Testis (tissue), 3 donors: ENCODE data around the gene TOPBP1. TPM values are rescaled to one million over a fixed set of nuclear protein-coding genes. Genes with fewer than 3 reads are reported as not detected.
A peak's percentile ranks its signal among the peaks of the same experiment; 100 is the strongest.

Experiments
- DNase-seq: peaks from one replicate; pipeline ENCODE4 v3.0.0-alpha.2; 2019
- H3K27ac ChIP-seq, 2 donors: fragments of 200-600 bp; sonication (generic); one replicate each; pipeline ENCODE4 v1.5.1; 2019
- H3K27me3 ChIP-seq: fragments of 200-600 bp; sonication (generic); one replicate; pipeline ENCODE4 v1.5.1; 2019
- H3K36me3 ChIP-seq: fragments of 200-600 bp; sonication (generic); one replicate; pipeline ENCODE4 v1.5.1; 2017; ENCODE audit warnings: low read depth; ENCODE audit errors: missing control alignments
- H3K4me1 ChIP-seq: fragments of 200-600 bp; sonication (generic); one replicate; pipeline ENCODE4 v1.5.1; 2019
- H3K4me3 ChIP-seq, 2 donors: fragments of 200-600 bp; sonication (generic); one replicate each; pipeline ENCODE4 v1.5.1; 2017 to 2019
- H3K9me3 ChIP-seq: fragments of 200-600 bp; sonication (generic); one replicate; pipeline ENCODE4 v1.5.1; 2017
- CTCF ChIP-seq, 3 experiments: fragments of 450-650 bp in 2 of 3; fragments of 200-600 bp in 1 of 3; sonication (generic) in 1 of 3; IDR thresholded peaks; one replicate each; pipeline ENCODE4 v1.5.1; 2016 to 2019; ENCODE audit warnings: antibody characterized with exemption in 3 of 3, mild to moderate bottlenecking in 2 of 3, moderate library complexity in 1 of 3
- POLR2A ChIP-seq: fragments of 450-650 bp; IDR thresholded peaks from one replicate; pipeline ENCODE4 v1.6.1; 2017; ENCODE audit warnings: antibody characterized with exemption, mild to moderate bottlenecking, moderate library complexity
- WGBS, 2 donors: methylation state at CpG; one replicate each; pipeline ENCODE4 v1.1.5; 2018; 5-methylcytosine and 5-hydroxymethylcytosine counted together
- intact Hi-C: fragments of 100-400 bp; cut with DNase I; formaldehyde crosslinking; loops from one replicate; pipeline ENCODE4 v1.15.1; 2023; ENCODE audit warnings: low total_unique reads
- polyA plus RNA-seq: library from polyadenylated mRNA; stranded (reverse); fragments of 350-450 nt; fragmentation: Illumina TruSeq; extraction: RNeasy Lipid Tissue Mini Kit (QIAGEN cat#74804); gene quantifications from one replicate; pipeline ENCODE4 v1.2.3, GENCODE V29; 2014; ENCODE audit warnings: low read depth, low replicate concordance; ENCODE audit not compliant: insufficient read depth
- total RNA-seq, 2 donors: library from RNA; depleted of rRNA; stranded (reverse); fragments of >200 nt; gene quantifications; one replicate each; pipeline ENCODE4 v1.2.3, GENCODE V29; 2016

The TOPBP1 gene
- total and polyA plus RNA-seq, 3 donors from 2014 or later, result 40.9 to 62.6 (median 51.7) TPM

DNA sequence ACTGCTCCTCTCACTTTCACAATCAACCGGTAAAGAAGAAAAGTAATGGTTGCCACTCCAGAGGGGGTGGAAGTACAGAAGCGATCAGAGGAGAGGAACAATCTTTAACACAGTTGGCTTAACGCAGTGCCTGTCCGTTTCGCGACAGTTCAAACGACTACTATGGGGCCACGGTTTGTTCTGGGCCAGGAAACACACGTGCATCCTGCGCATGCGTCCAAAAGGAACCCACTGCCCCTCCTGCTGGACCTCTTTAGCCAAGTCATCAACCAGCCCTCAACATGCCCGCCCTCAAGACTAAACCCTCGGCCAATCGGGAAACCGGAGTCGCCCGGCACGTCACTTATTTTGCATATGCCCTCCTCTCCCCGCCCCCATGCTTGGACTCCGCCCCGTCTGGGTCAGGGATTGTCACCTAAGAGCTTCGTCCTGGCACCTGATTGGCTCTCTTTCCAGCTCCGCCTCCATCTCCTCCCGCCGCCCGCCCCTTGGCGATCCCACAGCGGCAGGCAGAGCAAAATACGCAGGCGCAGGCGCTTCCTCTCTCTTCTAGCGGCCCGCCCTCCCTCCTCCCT, 88.6 kb downstream of the TOPBP1 start:
- H3K36me3 ChIP-seq, result no peaks in the 10 kb centered on the region
- no peaks in the 10 kb centered on the region for H3K9me3 ChIP-seq
- no peak for TF ChIP-seq POLR2A
- TF ChIP-seq CTCF (IDR thresholded peaks at IDR 0.05), result peak in 2 of 3 experiments; percentile 15 to 32
- DNase-seq, result peak; percentile 100
- 0% methylated on average over 31 to 33 of the region's 33 CpGs for WGBS, 2 donors
- intact Hi-C loops, result no loop called here
- H3K27ac ChIP-seq, result peak overlapping the region; percentile 88 to 98
- H3K27me3 ChIP-seq, result no peaks in the 10 kb centered on the region
- H3K4me3 ChIP-seq, result peak overlapping the region; percentile 90 to 91
- peaks cover 24% of the 10 kb centered on the region for H3K4me1 ChIP-seq

DNA sequence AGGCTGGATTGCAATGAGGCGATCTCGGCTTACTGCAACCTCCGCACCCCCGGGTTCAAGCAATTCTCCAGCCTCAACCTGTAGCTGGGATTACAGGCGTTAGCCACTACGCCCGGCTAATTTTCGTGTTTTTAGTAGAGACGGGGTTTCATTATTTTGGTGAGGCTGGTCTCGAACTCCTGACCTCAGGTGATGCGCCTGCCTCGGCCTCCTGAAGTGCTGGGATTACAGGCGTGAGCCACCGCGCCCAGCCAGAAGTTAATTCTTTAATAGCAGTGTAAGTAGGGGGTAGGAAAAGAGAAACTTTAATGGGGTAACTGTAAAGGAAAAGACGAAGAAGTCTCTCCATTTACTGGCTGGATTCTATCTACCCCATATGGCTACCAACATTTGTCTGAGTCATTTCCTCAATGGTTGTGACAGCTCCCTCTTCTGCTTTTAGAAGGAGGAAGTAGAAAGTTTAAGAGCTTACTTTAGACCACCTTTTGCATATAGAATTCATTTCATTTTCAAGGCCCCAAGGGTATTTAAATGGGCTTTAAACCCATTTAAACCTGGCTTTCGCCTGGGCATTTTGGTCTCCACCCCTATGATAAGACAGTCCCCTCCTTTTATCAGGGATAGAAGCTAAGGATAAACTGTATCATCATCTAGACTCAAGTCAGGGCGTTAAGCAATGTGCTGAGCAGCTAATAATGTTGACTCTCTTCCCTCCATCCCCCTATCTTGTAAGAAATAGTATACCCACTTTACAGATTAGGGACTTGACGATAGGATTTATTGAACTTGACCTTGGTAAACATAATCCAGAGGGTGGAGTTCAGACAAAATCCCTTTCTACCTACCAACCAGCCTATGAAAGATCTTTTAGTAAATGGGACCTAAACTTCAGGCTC, 89.3 kb downstream of the TOPBP1 start:
- Histone ChIP-seq H3K4me3 (peak overlapping the region; percentile 90 to 91), H3K36me3 (no peaks in the 10 kb centered on the region), H3K27ac (peak overlapping the region; percentile 82 to 86), H3K27me3 (no peaks in the 10 kb centered on the region), H3K4me1 (peaks cover 24% of the 10 kb centered on the region), H3K9me3 (no peaks in the 10 kb centered on the region)
- 55 to 68% methylated on average over 19 of the region's 19 CpGs for WGBS, 2 donors
- TF ChIP-seq CTCF (IDR thresholded peaks at IDR 0.05), result no peak
- TF ChIP-seq POLR2A, result no peak
- no peak for DNase-seq
- intact Hi-C loops, result no loop called here

GRCh38 chr3:133570937-133571320, 90.8 kb downstream of the TOPBP1 start:
- WGBS, 2 donors, result 85 to 92% methylated on average over 2 of the region's 2 CpGs
- intact Hi-C loops, result no loop called here
- Histone ChIP-seq H3K27me3 (no peaks in the 10 kb centered on the region), H3K27ac (no peak overlapping the region), H3K4me1 (peaks cover 20% of the 10 kb centered on the region), H3K4me3 (no peak overlapping the region), H3K36me3 (no peaks in the 10 kb centered on the region), H3K9me3 (no peaks in the 10 kb centered on the region)
- TF ChIP-seq POLR2A, result no peak
- TF ChIP-seq CTCF (IDR thresholded peaks at IDR 0.05), result no peak
- DNase-seq, result no peak

DNA sequence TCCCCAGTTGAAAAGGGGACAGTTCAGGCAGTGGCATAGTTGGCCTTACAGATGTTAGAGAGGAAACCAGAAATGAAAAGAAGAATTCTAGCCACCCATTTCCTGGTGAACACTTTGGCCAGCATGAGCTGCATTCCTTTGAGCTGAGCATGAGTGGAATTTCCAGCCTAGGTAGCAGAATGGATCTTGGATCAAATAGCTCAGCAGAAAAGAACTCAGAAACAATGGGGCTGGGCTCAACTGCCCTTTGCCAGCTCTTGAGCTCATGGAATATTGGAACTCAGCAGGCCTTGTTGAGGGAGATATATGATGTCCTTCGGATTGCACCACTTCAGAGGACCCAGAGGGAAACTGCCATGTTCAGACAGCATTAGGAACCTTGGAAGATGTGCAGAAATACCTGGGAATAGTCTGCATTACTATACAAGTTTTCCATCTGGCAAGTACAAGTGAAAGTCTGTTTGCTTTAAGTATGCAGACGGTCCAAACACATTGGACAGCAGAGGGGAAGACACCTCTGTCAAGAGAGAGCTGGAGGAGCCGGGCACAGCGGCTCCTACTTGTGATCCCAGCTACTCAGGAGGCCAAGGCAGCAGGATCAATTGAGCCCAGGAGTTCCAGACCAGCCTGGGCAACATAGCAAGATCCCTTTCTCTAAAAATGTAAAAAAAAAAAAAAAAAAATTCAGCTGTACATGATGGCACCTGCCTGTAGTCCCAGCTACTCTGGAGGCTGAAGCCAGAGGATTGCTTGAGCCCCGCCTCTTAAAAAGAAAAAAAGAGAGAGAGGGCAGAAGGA, 91.4 kb downstream of the TOPBP1 start:
- 77 to 88% methylated on average over 5 of the region's 5 CpGs for WGBS, 2 donors
- peaks cover 14% of the 10 kb centered on the region for H3K4me1 ChIP-seq
- peak overlapping the region in 1 of 2 donors; percentile 43 for H3K27ac ChIP-seq
- TF ChIP-seq POLR2A (no peak), CTCF (IDR thresholded peaks at IDR 0.05) (no peak)
- intact Hi-C loops, result no loop called here
- no peaks in the 10 kb centered on the region for H3K27me3 ChIP-seq
- no peaks in the 10 kb centered on the region for H3K36me3 ChIP-seq
- peak; percentile 10 for DNase-seq
- no peaks in the 10 kb centered on the region for H3K9me3 ChIP-seq
- H3K4me3 ChIP-seq, result no peak overlapping the region
